ENCODE data around the gene LZTR1.

DNA sequence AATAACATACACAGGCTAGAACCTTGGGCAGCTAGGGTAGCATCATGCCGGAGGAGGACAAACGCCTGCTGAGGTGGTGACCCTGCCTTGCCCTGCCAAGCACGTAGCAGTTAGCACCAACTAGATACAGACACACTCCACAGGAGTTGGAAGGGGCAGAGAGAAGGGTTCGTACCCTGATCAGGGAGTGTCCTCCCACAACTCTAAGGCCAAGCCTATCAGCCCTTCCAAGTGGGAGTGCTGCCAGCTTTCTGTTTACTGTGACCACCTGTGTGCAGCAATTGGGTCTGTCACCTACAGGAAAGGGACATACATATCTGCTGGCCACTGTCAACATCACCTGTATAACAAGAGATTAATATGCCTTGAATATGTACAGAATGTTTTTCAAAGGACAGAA, 21.7 kb downstream of the LZTR1 start:
- TF ChIP-seq, protein P1, sequence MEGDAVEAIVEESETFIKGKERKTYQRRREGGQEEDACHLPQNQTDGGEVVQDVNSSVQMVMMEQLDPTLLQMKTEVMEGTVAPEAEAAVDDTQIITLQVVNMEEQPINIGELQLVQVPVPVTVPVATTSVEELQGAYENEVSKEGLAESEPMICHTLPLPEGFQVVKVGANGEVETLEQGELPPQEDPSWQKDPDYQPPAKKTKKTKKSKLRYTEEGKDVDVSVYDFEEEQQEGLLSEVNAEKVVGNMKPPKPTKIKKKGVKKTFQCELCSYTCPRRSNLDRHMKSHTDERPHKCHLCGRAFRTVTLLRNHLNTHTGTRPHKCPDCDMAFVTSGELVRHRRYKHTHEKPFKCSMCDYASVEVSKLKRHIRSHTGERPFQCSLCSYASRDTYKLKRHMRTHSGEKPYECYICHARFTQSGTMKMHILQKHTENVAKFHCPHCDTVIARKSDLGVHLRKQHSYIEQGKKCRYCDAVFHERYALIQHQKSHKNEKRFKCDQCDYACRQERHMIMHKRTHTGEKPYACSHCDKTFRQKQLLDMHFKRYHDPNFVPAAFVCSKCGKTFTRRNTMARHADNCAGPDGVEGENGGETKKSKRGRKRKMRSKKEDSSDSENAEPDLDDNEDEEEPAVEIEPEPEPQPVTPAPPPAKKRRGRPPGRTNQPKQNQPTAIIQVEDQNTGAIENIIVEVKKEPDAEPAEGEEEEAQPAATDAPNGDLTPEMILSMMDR (IDR thresholded peaks at IDR 0.05; ENCODE audit: borderline replicate concordance, extremely low read depth, low read length, poor library complexity, severe bottlenecking) = no peak
- TF ChIP-seq EZH2 (IDR thresholded peaks at IDR 0.05; ENCODE audit: borderline replicate concordance, low read depth, low read length, severe bottlenecking) = no peak

All from DND-41 (cell line).